ENCODE measurements around the gene PCCA. TPM values are rescaled to one million over a fixed set of nuclear protein-coding genes. Genes with fewer than 3 reads are reported as not detected.

PCCA gene
- total RNA-seq, 1 experiment from 2014 or later: 16.1 TPM

- no peaks in the 10 kb centered on the region for H3K9me2 ChIP-seq (ENCODE audit: insufficient read depth)
- no peaks in the 10 kb centered on the region for H3K36me3 ChIP-seq (ENCODE audit: low read depth)
- H3K27me3 ChIP-seq (ENCODE audit: insufficient read depth, low read depth): no peaks in the 10 kb centered on the region
- no peak for TF ChIP-seq EZH2 (IDR thresholded peaks at IDR 0.05; ENCODE audit: low read depth)
- TF ChIP-seq CTCF (conservative IDR thresholded peaks at IDR 0.05): no peak
- peaks cover 11% of the 10 kb centered on the region; the same call in 1 of the 2 replicates for H3F3A ChIP-seq (ENCODE audit: insufficient read depth, low read depth)
- ChIA-PET CTCF (no interaction called here), POLR2A (ENCODE audit: unreplicated experiment) (interaction anchor here (0.7 kb wide), 1 partner anchor 72 kb away, joined by 6 read pairs; no protein-coding TSS in a partner anchor)
- no peak overlapping the region; the same call in 1 of the 2 replicates for H3K27ac ChIP-seq
- DNase-seq: no peak
- H3K79me2 ChIP-seq (ENCODE audit: low read depth): peaks cover 24% of the 10 kb centered on the region
- peak overlapping the region; percentile 97 for H2AFZ ChIP-seq
- H3K4me2 ChIP-seq: peak overlapping the region; percentile 84
- H3K9me3 ChIP-seq (ENCODE audit: insufficient read depth, low read depth): no peaks in the 10 kb centered on the region
- intact Hi-C loops (cut with micrococcal nuclease; ENCODE audit: unreplicated experiment): no loop called here
- TSS peak; percentile 36 for BruUV-seq (replicated peaks)
- no peaks in the 10 kb centered on the region for H4K20me1 ChIP-seq (ENCODE audit: insufficient read depth)
- peak overlapping the region; percentile 77 for H3K4me3 ChIP-seq
- H3K4me1 ChIP-seq (replicated peaks; ENCODE audit: insufficient read depth): peaks cover 20% of the 10 kb centered on the region
These were observed 635 bp upstream of the PCCA start for GRCh38 chr13:100088273-100088643.

- Histone ChIP-seq H3K4me3 (peak overlapping the region; percentile 77), H3K9me3 (ENCODE audit: insufficient read depth, low read depth) (no peaks in the 10 kb centered on the region), H3K36me3 (ENCODE audit: low read depth) (no peaks in the 10 kb centered on the region), H4K20me1 (ENCODE audit: insufficient read depth) (no peaks in the 10 kb centered on the region), H3K4me2 (peak overlapping the region; percentile 84), H3K27ac (no peak overlapping the region), H2AFZ (peak overlapping the region; percentile 97), H3K4me1 (replicated peaks; ENCODE audit: insufficient read depth) (peaks cover 9% of the 10 kb centered on the region), H3K79me2 (ENCODE audit: low read depth) (peaks cover 24% of the 10 kb centered on the region), H3F3A (ENCODE audit: insufficient read depth, low read depth) (peaks cover 3% of the 10 kb centered on the region; the same call in 1 of the 2 replicates), H3K9me2 (ENCODE audit: insufficient read depth) (no peaks in the 10 kb centered on the region), H3K27me3 (ENCODE audit: insufficient read depth, low read depth) (no peaks in the 10 kb centered on the region)
- BruUV-seq (replicated peaks): no TSS peak
- TF ChIP-seq EZH2 (IDR thresholded peaks at IDR 0.05; ENCODE audit: low read depth): no peak
- TF ChIP-seq CTCF (conservative IDR thresholded peaks at IDR 0.05): no peak
- intact Hi-C loops (cut with micrococcal nuclease; ENCODE audit: unreplicated experiment): loop anchor here (1.0 kb wide), 1 partner anchor 109 kb away; no protein-coding TSS in a partner anchor
- POLR2A ChIA-PET (ENCODE audit: unreplicated experiment): no interaction called here
- DNase-seq: no peak
- CTCF ChIA-PET: interaction anchor here (0.5 kb wide), 1 partner anchor 107 kb away, joined by 6 read pairs; no protein-coding TSS in a partner anchor
These were observed 656 bp downstream of the PCCA start for GRCh38 chr13:100089465-100090032.

- Histone ChIP-seq H3K9me3 (ENCODE audit: insufficient read depth, low read depth) (no peaks in the 10 kb centered on the region), H3K4me1 (replicated peaks; ENCODE audit: insufficient read depth) (peaks cover 8% of the 10 kb centered on the region), H3K27ac (no peak overlapping the region), H2AFZ (no peak overlapping the region), H3K36me3 (ENCODE audit: low read depth) (no peaks in the 10 kb centered on the region), H3K79me2 (ENCODE audit: low read depth) (peaks cover 24% of the 10 kb centered on the region), H3K4me2 (0 out of 2 replicates have a peak overlapping the region, but pooled peaks have one; percentile 84), H4K20me1 (ENCODE audit: insufficient read depth) (no peaks in the 10 kb centered on the region), H3F3A (ENCODE audit: insufficient read depth, low read depth) (no peaks in the 10 kb centered on the region), H3K27me3 (ENCODE audit: insufficient read depth, low read depth) (no peaks in the 10 kb centered on the region), H3K4me3 (no peak overlapping the region), H3K9me2 (ENCODE audit: insufficient read depth) (no peaks in the 10 kb centered on the region)
- CTCF ChIA-PET: no interaction called here
- no peak for DNase-seq
- POLR2A ChIA-PET (ENCODE audit: unreplicated experiment): no interaction called here
- intact Hi-C loops (cut with micrococcal nuclease; ENCODE audit: unreplicated experiment): no loop called here
- no TSS peak for BruUV-seq (replicated peaks)
- TF ChIP-seq EZH2 (IDR thresholded peaks at IDR 0.05; ENCODE audit: low read depth): no peak
- TF ChIP-seq CTCF (conservative IDR thresholded peaks at IDR 0.05): no peak
These were observed 2.0 kb downstream of the PCCA start for GRCh38 chr13:100090861-100091260.

Data from PC-9 (cell line).